RKO (cell line): Measurements from ENCODE around the gene OMP.

Source experiments
- DNase-seq: peaks from one replicate; pipeline ENCODE4 v3.0.0-alpha.2; 2016; ENCODE audit warnings: low spot score

OMP gene

GRCh38 chr11:77140231-77140851 is 37.7 kb downstream of the OMP start:
- DNase-seq = no peak

DNA sequence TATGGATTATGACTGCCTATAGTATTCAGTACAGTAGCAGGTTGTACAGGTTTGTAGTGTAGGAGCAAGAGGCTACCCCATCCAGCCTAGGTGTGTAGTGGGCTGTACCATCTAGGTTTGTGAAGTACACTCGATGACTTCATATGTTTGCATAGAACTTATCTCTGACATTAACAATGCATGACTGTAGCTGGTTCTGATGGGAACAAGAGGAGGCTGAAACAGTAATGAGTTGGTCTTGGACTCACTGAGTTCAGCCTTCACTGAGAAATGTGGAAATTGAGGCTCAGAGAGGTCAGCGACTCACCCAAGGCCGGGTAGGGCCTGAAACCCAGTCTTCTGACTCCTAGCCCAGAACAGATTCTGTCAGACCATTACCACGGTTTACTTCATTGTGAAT is 38.4 kb downstream of the OMP start:
- peak; percentile 3 for DNase-seq

DNA sequence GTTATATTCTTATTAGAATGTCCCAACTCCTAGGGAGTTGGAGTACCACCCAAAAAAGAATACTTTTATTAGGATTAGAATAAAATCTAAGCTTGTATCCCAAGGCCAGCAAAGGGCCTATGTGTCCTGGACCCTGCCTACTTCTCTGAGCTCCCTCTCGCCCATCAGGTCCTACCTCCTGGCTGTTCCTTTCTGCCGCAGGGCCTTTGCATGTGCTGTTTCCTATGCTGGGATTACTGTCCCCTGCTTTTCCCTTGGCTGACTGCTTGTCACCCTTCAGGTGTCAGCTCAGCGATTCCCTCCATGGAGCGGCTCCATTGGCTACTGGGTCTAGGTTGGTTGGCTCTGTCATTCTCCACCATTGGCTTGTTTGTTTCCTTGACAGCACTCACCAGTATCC is 38.8 kb downstream of the OMP start:
- DNase-seq = no peak

DNA sequence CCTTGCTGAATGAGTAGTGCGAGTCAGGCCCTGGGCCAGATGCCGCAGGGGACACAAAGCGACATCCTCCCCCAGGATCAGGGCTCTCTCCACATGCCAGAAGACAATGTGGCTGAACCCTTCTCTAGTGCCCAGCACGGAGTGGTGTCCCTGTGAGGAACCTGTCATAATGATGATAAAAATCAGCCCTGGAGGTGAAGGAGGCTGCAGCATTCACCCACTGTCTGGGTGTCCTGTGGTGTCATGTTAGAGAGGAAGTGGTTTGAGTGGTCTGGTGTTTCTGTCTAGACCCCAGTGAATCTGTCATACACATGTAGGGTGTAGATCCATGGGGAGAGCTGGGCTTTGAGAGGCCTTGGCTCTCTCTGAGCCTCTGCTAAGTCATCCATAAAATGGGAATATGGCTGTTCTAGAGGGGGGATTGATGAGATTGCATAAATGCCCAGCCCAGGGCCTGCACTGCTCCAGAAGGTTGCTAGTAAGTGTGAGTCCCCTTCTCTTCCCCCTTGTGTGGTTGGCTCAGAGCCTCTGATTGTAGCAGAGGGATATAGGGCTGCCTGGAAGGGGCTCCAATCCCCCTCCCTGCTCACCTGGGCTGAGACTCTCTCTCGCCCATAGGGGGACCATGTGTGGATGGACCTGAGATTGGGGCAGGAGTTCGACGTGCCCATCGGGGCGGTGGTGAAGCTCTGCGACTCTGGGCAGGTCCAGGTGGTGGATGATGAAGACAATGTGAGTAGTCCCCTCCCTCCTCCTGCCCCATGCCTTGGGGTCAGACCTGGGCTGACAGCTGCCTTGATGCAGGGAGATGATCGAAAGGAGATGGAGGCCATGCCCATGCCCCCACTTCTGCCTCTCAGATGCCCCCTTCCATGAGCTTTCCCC is 39.7 kb downstream of the OMP start:
- DNase-seq = no peak

GRCh38 chr11:77143405-77144020 is 40.9 kb downstream of the OMP start:
- no peak for DNase-seq

GRCh38 chr11:77144196-77144856 is 41.7 kb downstream of the OMP start:
- no peak for DNase-seq

DNA sequence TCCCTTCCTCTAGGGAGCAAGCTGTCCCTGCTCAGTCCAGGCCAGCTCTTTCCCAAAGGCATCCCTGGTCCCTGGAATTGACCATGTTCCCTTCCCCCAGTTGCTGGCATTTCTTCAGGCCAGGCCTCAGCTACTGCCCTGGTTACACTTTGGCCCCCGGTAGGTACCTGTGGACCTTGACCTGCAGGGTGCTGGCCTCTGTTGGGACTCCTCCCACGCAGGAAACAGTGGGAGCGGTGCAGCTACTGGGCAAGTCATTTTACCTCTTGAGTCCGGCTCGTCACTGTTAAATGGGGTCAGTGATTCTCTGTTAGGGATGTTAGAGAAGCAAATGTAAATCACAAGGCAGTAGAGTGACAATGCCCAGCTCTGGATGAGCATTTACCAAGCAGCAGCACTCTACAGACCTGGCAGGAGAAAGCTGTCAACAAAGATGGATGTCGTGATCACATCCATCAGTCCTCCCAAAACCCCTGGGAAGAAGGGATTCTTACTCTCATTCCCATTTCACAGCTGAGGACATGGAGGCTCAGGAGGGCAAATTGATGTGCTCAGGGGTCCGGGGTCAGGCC is 42.3 kb downstream of the OMP start:
- no peak for DNase-seq

- no peak for DNase-seq
Observed at GRCh38 chr11:77146261-77147035, 43.8 kb downstream of the OMP start.

DNA sequence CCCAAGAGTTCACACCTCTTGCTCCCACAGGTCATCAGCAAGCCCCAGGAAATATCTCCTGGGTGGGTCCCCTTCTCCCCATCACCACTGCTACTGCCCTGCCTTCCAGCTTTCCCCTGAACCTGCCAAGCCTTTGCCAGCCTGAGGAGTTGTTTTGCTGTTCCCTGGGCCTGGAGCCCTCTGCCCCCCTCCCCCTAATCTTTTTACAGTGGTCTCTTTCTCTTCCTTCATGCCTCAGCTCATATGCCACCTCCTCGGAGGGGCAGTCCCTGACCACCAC is 44.3 kb downstream of the OMP start:
- no peak for DNase-seq

- no peak for DNase-seq
Observed at GRCh38 chr11:77147668-77148321, 45.2 kb downstream of the OMP start.

DNA sequence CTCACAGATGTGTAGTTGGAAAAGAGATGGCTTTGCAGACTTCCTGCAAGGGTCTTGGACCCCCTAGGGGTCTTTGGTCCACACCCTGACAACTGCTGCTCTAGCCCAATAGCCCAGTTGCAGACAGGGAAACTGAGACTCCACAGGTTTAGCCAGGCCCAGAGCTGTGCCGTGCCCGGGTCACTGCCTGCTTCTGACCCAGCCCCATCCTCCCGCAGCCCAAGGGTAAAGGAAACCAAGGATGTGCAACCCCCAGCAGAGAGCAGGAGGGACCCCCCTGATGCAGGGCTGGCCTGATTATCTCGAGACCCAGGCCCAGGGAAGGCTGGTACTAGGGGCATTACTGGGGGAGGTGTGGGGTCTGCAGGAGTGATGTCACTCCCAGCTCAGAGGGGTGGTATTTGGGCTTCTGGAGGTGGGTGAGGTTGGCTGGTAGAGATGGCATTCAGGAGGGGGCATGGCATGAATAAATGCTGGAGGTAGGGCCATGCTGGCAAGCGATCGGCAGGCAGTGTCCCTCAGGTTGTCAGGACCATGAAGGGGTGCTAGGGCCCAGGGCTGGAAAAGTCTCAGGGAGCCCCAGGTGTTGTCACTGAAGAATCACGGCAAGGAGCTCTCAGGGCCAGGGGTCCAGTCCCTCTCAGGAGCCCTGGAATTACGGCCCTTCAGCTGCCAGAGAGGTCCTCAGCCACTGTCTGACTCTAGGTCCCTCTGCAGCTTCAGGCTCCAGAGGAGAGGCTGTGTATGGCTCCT is 46.5 kb downstream of the OMP start:
- DNase-seq = no peak

DNA sequence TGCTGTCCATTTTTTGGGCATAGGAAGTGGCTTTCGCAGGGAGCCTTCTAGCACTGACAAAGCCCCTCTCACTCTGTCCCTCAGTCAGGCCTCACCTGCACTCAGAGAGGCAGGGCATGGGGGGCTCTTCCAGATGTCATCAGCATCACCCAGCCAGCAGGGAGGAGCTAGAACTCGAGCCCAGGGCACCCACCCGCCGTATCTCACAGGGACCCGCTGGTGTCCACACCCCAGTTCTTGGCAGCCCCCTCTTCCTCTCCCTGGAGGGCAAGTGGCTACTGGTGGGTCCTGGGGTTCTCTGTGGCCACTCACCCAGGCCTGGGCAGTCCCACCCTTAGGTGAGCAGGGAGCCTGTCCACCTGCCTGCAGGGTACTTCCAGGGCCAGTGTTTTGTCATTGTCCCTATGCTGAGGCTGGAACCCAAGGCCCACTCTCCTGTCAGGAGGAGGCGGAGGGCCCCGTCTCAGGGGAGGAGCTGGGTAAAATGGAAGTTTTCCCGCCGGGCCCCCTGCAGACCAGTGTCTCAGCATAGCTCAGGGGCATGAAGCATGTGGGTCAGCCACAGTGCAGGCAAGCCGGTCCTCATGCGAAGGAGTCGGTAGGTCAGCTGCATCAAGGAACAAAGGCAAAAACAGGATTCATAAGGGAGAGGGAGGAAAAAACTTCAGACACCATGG is 47.2 kb downstream of the OMP start:
- no peak for DNase-seq

DNA sequence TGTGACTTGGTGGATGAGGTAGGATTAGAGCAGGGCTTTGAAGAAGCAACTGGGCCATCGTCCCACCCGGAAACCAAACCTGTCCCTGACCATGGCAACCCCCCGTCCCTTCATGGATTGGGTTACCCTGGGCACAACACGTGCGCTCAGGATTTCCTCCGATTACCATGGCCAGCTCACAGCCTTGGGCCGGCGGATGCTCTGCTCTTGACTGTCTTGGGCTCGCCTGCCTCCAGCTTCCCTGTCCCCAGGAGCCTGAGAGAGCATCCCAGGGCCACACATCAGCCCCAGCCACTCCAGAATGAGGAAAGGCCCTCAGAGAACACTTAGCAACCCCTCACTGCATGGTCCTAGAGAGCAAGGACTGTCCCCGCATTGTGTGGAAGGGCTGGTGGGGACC is 48.2 kb downstream of the OMP start:
- DNase-seq = no peak

- no peak for DNase-seq
Observed at GRCh38 chr11:77151804-77152509, 49.3 kb downstream of the OMP start.

- DNase-seq = no peak
Observed at GRCh38 chr11:77152846-77153245, 50.2 kb downstream of the OMP start.
